OCI-LY7 (cell line): ENCODE results near the gene CEPT1. TPM values are rescaled to one million over a fixed set of nuclear protein-coding genes. Genes with fewer than 3 reads are reported as not detected.

Experiments used
- BruUV-seq: library from RNA; stranded (reverse); fragments of 400-500 nt; replicated peaks from 2 replicates; lab custom pipeline; 2021; lab: Mats Ljungman, UMichigan
- CTCF ChIA-PET: fragments of 300-600 bp; sonication (Branson Sonifier 250); formaldehyde crosslinking; loops from one replicate; lab custom pipeline; 2022; ENCODE audit warnings: antibody characterized with exemption; ENCODE audit not compliant: unreplicated experiment; lab: Charles Lee
- POLR2A ChIA-PET: fragments of 300-600 bp; sonication (Branson Sonifier 250); formaldehyde crosslinking; loops from one replicate; lab custom pipeline; 2022; ENCODE audit warnings: antibody characterized with exemption; lab: Charles Lee
- DNase-seq: peaks from one replicate; pipeline ENCODE4 v3.0.0-alpha.2; 2015; ENCODE audit warnings: low spot score
- H2AFZ ChIP-seq: fragments of 200-600 bp; sonication (generic), shearing (Covaris generic); 2 replicates; pipeline ENCODE4 v1.6.1; 2014; ENCODE audit warnings: mild to moderate bottlenecking, antibody characterized with exemption, low read length, moderate library complexity
- H3K27ac ChIP-seq: fragments of 200-600 bp; sonication (generic); 2 replicates; pipeline ENCODE4 v1.5.1; 2014; ENCODE audit warnings: mixed run types, low read depth, mild to moderate bottlenecking, moderate library complexity, low read length, inconsistent platforms; ENCODE audit not compliant: poor library complexity, severe bottlenecking
- H3K36me3 ChIP-seq: fragments of 200-600 bp; sonication (generic); 2 replicates; pipeline ENCODE4 v1.6.1; 2014; ENCODE audit warnings: mild to moderate bottlenecking, antibody characterized with exemption, low read length, moderate library complexity, mixed read lengths; ENCODE audit not compliant: insufficient read depth
- H3K4me1 ChIP-seq: fragments of 200-600 bp; sonication (generic); 2 replicates; pipeline ENCODE4 v1.5.1; 2014; ENCODE audit warnings: mild to moderate bottlenecking, low read length; ENCODE audit not compliant: insufficient read depth, poor library complexity, severe bottlenecking
- H3K4me2 ChIP-seq: fragments of 200-600 bp; sonication (generic); 2 replicates; pipeline ENCODE4 v1.6.1; 2014; ENCODE audit warnings: mild to moderate bottlenecking, low read length
- H3K4me3 ChIP-seq: fragments of 200-600 bp; sonication (generic); 2 replicates; pipeline ENCODE4 v1.5.1; 2014; ENCODE audit warnings: mild to moderate bottlenecking, low read depth, low read length; ENCODE audit not compliant: poor library complexity, severe bottlenecking
- H3K79me2 ChIP-seq: fragments of 200-600 bp; sonication (generic); 2 replicates; pipeline ENCODE4 v1.6.1; 2016; ENCODE audit warnings: low read depth, mild to moderate bottlenecking, low read length, moderate library complexity, mixed read lengths; ENCODE audit not compliant: insufficient read depth
- H3K9me2 ChIP-seq: fragments of 200-600 bp; sonication (generic); 2 replicates; pipeline ENCODE4 v1.6.1; 2016; ENCODE audit warnings: mild to moderate bottlenecking, low read length, mixed read lengths; ENCODE audit not compliant: insufficient read depth
- H3K9me3 ChIP-seq: fragments of 200-600 bp; sonication (generic); 2 replicates; pipeline ENCODE4 v1.6.1; 2014; ENCODE audit warnings: mild to moderate bottlenecking, mixed run types, low read length, mixed read lengths
- H4K20me1 ChIP-seq: fragments of 200-600 bp; sonication (generic); 2 replicates; pipeline ENCODE4 v1.6.1; 2014; ENCODE audit warnings: mild to moderate bottlenecking, antibody characterized with exemption, low read length, moderate library complexity, mixed read lengths; ENCODE audit not compliant: insufficient read depth
- CTCF ChIP-seq: fragments of 200-600 bp; sonication (generic); conservative IDR thresholded peaks from 2 replicates; pipeline ENCODE4 v1.5.1; 2014; ENCODE audit warnings: mild to moderate bottlenecking, antibody characterized with exemption, low read length, moderate library complexity, mixed read lengths
- EZH2phosphoT487 ChIP-seq: fragments of 200-600 bp; sonication (generic); IDR thresholded peaks from 2 replicates; pipeline ENCODE4 v1.6.1; 2018; ENCODE audit warnings: low read depth, borderline replicate concordance, mild to moderate bottlenecking, mixed run types, antibody characterized with exemption, low read length, moderate library complexity, mixed read lengths
- intact Hi-C: fragments of 100-400 bp; cut with micrococcal nuclease; formaldehyde crosslinking; loops from one replicate; pipeline ENCODE4 v1.10.0; 2022; ENCODE audit not compliant: unreplicated experiment
- total RNA-seq, 2 experiments: library from RNA; depleted of rRNA in 1 of 2; stranded (reverse); fragments of >200 nt in 1 of 2; shearing (Covaris generic) in 1 of 2; gene quantifications; 2 replicates each; pipeline ENCODE4 v1.2.3, GENCODE V29; 2014 to 2022

Gene CEPT1
- total RNA-seq, 2 experiments from 2014 or later, result 44.9 to 59.0 TPM

DNA sequence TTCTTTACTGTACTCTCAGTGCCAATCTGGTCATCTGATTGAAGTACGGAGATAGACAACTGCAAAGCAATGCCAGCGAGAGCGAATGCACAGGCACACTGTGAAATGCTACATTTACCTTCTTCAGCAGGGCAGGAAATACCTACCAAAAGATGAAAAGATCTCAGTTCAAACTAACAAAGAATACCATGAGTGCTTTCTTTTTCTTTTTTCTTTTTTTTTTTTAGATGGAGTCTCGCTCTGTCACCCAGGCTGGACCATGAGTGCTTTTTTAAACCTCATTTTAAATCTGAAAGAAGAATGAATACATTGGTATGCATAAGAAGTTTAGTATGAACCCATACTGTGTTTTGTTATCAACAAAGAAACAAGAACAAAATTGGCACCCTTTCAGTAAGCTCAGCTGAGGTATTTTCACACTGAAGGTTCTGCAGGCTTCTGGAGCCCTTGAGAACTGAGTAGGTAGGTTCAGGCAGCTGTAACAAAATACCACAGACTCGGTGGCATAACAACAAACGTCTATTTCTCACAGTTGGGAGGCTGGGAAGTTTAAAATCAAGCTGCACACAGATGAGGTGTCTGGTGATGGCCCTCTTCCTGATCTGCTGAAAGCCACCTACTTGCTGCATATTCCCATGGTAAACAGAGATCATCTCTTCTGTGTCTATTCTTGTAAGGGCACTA lies 85.8 kb downstream of the CEPT1 start:
- Histone ChIP-seq H3K9me3 (no peaks in the 10 kb centered on the region), H3K4me1 (peaks cover 77% of the 10 kb centered on the region), H3K27ac (peak overlapping the region; percentile 52), H2AFZ (peak overlapping the region; percentile 78), H3K36me3 (no peaks in the 10 kb centered on the region), H3K79me2 (no peaks in the 10 kb centered on the region; the same call in 1 of the 2 replicates), H3K9me2 (no peaks in the 10 kb centered on the region), H3K4me3 (no peak overlapping the region), H4K20me1 (no peaks in the 10 kb centered on the region), H3K4me2 (peak overlapping the region; percentile 46)
- TF ChIP-seq CTCF, result no peak
- TF ChIP-seq EZH2phosphoT487, result no peak
- BruUV-seq, result no TSS peak
- DNase-seq, result no peak
- POLR2A ChIA-PET, result interaction anchor here (0.6 to 3.5 kb wide), 8 partner anchors 7 to 1188 kb away, joined by 3 to 30 read pairs (median 3); no protein-coding TSS in a partner anchor
- CTCF ChIA-PET, result interaction anchor here (0.5 kb wide), 1 partner anchor 29 kb away, joined by 3 read pairs; no protein-coding TSS in a partner anchor
- intact Hi-C loops, result no loop called here

DNA sequence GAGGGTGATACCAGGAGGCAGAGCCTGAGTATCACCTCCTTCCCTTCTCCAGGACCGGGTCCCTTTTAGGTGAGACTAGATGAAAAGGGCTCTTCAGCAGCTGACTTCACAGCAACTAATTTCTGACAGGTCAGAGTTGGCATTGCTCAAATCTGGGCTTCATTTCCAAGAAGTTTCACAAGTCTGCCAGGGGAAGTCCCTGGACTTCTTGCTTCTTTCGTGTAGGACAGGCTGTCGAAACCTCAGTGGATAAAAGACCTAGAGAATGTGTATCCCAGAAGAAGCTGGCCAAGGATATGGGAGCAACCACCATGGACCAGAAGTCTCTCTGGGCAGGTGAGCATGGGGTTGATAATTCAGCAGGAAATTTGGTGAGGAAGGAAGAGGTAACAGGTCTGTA lies 87.4 kb downstream of the CEPT1 start, which contains the start of gene CHI3L2:
Gene CHI3L2 (plus strand): TSS at position 280 of the 400 bp plus-strand sequence. CDS start 17 bp downstream, at position 297.
- Histone ChIP-seq H3K9me2 (no peaks in the 10 kb centered on the region), H4K20me1 (no peaks in the 10 kb centered on the region), H2AFZ (peak within 1 kb of the TSS; percentile 25; the same call in 1 of the 2 replicates), H3K9me3 (no peaks in the 10 kb centered on the region), H3K4me3 (no peak within 1 kb of the TSS), H3K36me3 (no peaks in the 10 kb centered on the region), H3K27ac (peak within 1 kb of the TSS; percentile 35), H3K79me2 (no peaks in the 10 kb centered on the region; the same call in 1 of the 2 replicates), H3K4me1 (peaks cover 72% of the 10 kb centered on the region), H3K4me2 (peak within 1 kb of the TSS; percentile 18; the same call in 1 of the 2 replicates)
- CTCF ChIA-PET, result no interaction called here
- TF ChIP-seq CTCF (no peak), EZH2phosphoT487 (no peak)
- intact Hi-C loops, result no loop called here
- no TSS peak for BruUV-seq
- DNase-seq, result no peak
- POLR2A ChIA-PET, result interaction anchor here (0.7 to 3.5 kb wide), 4 partner anchors 8 to 83 kb away, joined by 3 to 30 read pairs (median 3); no protein-coding TSS in a partner anchor
